Measurements from ENCODE around the gene NMT1.

DNA sequence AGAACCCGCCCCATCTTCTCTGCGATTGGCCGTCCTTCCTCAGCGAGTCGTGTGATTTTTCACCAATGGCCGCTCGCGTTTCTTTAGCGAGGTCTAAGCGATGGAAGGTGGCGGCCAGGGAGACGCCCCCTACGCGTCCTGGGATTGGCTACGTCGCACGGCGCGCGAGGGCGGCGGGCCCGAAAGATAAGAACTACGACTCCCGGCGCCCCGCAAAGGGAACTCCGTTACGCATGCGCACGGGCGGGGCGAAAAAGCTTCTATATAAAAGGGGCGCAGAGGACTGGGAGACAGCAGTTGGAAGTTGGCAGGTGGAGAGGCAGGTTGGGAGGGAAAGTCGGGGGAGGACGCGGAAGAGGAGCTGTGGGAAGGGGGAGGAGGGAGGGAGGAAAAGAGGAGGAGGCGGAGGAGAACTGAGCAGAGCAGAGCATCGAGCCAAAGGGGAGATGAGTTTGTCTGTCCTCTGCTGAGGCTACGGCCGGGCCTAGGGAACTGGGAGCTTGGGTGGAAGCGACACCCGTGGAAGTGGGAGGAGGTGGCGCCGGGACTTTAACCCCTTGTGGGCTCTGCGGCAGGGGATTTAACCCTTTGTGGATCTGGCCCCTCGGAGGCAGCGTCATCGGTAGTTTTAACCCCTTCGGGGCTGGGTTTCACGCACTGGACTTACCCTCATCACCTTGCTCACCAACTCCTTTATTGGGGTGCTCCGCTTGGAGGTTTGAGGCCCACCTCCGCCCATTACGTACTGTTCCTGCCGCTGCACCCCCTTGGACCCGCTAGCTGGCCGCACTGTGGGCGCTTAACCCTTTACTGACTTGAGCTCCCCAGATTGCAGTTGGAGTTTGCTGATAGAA, 87.3 kb downstream of the NMT1 start, which contains the start of gene HEXIM1:
- TF ChIP-seq EZH2phosphoT487 (IDR thresholded peaks at IDR 0.05; ENCODE audit: low read length), result no peak
- TF ChIP-seq, protein P1, sequence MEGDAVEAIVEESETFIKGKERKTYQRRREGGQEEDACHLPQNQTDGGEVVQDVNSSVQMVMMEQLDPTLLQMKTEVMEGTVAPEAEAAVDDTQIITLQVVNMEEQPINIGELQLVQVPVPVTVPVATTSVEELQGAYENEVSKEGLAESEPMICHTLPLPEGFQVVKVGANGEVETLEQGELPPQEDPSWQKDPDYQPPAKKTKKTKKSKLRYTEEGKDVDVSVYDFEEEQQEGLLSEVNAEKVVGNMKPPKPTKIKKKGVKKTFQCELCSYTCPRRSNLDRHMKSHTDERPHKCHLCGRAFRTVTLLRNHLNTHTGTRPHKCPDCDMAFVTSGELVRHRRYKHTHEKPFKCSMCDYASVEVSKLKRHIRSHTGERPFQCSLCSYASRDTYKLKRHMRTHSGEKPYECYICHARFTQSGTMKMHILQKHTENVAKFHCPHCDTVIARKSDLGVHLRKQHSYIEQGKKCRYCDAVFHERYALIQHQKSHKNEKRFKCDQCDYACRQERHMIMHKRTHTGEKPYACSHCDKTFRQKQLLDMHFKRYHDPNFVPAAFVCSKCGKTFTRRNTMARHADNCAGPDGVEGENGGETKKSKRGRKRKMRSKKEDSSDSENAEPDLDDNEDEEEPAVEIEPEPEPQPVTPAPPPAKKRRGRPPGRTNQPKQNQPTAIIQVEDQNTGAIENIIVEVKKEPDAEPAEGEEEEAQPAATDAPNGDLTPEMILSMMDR (IDR thresholded peaks at IDR 0.05; ENCODE audit: low read length), result no peak

All from MM.1S (cell line).